ENCODE results near the gene ARFRP1.

ARFRP1 gene

GRCh38 chr20:63707558-63708300 is at the start of gene ARFRP1, which contains the start of gene ZGPAT:
Gene ARFRP1, minus strand, starts transcription at chr20:63707976. Its CDS starts 885 bp downstream, at chr20:63707091.
Gene ZGPAT, plus strand, starts transcription at chr20:63708039. Its CDS starts 542 bp downstream, at chr20:63708581.
- FAIRE-seq (peak; percentile 74), DNase-seq (ENCODE audit: extremely low spot score, insufficient read length, low read depth) (peak; percentile 81)

- FAIRE-seq = no peak
- DNase-seq (ENCODE audit: extremely low spot score, insufficient read length, low read depth) = no peak
Observed at GRCh38 chr20:63756648-63756991, 48.8 kb upstream of the ARFRP1 start.

- no peak for DNase-seq (ENCODE audit: extremely low spot score, insufficient read length, low read depth)
- no peak for FAIRE-seq
Observed at GRCh38 chr20:63755933-63756647, 48.3 kb upstream of the ARFRP1 start.

GRCh38 chr20:63754008-63754407 is 46.2 kb upstream of the ARFRP1 start:
- DNase-seq (ENCODE audit: extremely low spot score, insufficient read length, low read depth) (no peak), FAIRE-seq (no peak)

- no peak for FAIRE-seq
Observed at GRCh38 chr20:63753381-63753780, 45.6 kb upstream of the ARFRP1 start.

GRCh38 chr20:63752411-63753101 is 44.8 kb upstream of the ARFRP1 start:
- no peak for FAIRE-seq
- DNase-seq (ENCODE audit: extremely low spot score, insufficient read length, low read depth) = no peak

More at GRCh38 chr20:63753381-63753780, 45.6 kb upstream of the ARFRP1 start:
- no peak for DNase-seq (ENCODE audit: extremely low spot score, insufficient read length, low read depth)

- DNase-seq (ENCODE audit: extremely low spot score, insufficient read length, low read depth) = no peak
- FAIRE-seq = no peak
Observed at GRCh38 chr20:63751471-63752271, 43.9 kb upstream of the ARFRP1 start.

GRCh38 chr20:63750807-63751470 is 43.2 kb upstream of the ARFRP1 start:
- DNase-seq (ENCODE audit: extremely low spot score, insufficient read length, low read depth) (no peak), FAIRE-seq (no peak)

- DNase-seq (ENCODE audit: extremely low spot score, insufficient read length, low read depth) = no peak
- no peak for FAIRE-seq
Observed at GRCh38 chr20:63749597-63750508, 42.1 kb upstream of the ARFRP1 start.

- FAIRE-seq = no peak
- no peak for DNase-seq (ENCODE audit: extremely low spot score, insufficient read length, low read depth)
Observed at GRCh38 chr20:63748934-63749270, 41.1 kb upstream of the ARFRP1 start.

GRCh38 chr20:63748070-63748933 is 40.5 kb upstream of the ARFRP1 start:
- DNase-seq (ENCODE audit: extremely low spot score, insufficient read length, low read depth) (no peak), FAIRE-seq (no peak)

GRCh38 chr20:63747622-63748069 is 39.9 kb upstream of the ARFRP1 start:
- DNase-seq (ENCODE audit: extremely low spot score, insufficient read length, low read depth) (no peak), FAIRE-seq (no peak)

GRCh38 chr20:63746751-63747315 is 39.1 kb upstream of the ARFRP1 start:
- no peak for DNase-seq (ENCODE audit: extremely low spot score, insufficient read length, low read depth)
- FAIRE-seq = no peak

GRCh38 chr20:63745961-63746731 is 38.4 kb upstream of the ARFRP1 start:
- DNase-seq (ENCODE audit: extremely low spot score, insufficient read length, low read depth) (no peak), FAIRE-seq (no peak)

GRCh38 chr20:63745424-63745805 is 37.6 kb upstream of the ARFRP1 start:
- DNase-seq (ENCODE audit: extremely low spot score, insufficient read length, low read depth) (no peak), FAIRE-seq (no peak)

- FAIRE-seq = no peak
- no peak for DNase-seq (ENCODE audit: extremely low spot score, insufficient read length, low read depth)
Observed at GRCh38 chr20:63744574-63745423, 37.0 kb upstream of the ARFRP1 start.

All from GM18507 (cell line).